Activated naive CD4-positive, alpha-beta T cell (primary cell): ENCODE measurements around the gene FGF8.

Source experiments
- DNase-seq, 4 experiments: peaks; one replicate each; lab custom pipeline; 2025; lab: John Stamatoyannopoulos, UW

The FGF8 gene

DNA sequence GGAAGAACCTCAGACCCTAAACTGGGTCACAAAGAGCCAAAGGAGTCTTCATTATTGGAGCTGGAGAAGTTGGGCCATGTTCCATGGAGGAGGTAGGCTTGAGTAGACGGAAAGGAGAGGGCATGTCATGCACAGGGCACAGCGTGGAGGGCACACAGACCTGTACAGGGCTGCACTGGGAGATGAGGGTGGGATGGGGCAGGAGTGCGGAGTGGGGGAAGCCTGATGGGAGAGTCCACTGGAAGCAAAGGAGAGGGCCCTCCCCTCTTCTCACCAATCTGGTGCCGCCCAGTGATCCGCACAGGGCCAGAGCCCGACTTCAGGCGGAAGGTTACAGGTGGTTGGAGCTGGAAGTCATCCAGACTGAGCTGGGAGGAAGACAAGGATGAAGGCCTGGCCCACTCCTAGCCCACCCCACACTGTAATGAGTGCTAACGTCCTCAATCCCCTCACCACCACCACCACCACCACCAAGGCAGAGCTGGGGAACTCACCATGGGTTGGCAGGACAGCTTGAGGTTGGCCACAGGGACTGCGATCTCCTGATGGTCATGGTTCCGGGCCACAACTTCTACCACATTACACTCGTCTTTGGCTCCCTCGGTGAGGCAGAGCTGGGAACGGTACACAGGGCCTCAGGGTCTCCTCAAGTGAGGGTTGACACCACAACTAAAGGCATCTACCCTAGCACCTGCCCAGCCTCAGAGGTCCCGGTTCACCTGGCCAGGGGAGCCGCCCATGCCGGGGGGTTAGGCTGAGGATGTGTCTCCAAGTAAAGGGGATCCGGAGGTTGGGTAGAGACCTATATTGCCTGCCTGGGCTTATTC, 6.3 kb upstream of the FGF8 start:
- no peak for DNase-seq

DNA sequence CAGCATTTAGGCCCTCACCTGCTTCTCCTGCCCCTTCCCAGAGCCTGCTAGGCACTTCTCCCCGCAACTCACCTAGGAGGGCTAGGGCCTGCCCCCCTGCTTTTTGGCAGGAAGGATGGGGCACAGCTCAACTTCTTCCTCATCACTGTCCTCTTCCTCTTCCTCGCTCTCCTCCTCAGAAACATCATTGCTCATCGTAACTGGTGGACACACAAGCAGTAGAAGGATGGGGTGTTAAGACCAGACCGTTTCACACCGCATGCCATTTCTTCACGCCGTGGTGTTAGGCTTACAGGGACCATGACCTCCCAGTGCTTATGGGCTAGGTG, 5.7 kb upstream of the FGF8 start:
- DNase-seq: no peak

GRCh38 chr10:101780818-101781654, 5.1 kb upstream of the FGF8 start:
- peak; percentile 18 to 62 (median 46) for DNase-seq

- DNase-seq: no peak
Observed at GRCh38 chr10:101780187-101780817, 4.4 kb upstream of the FGF8 start.

DNA sequence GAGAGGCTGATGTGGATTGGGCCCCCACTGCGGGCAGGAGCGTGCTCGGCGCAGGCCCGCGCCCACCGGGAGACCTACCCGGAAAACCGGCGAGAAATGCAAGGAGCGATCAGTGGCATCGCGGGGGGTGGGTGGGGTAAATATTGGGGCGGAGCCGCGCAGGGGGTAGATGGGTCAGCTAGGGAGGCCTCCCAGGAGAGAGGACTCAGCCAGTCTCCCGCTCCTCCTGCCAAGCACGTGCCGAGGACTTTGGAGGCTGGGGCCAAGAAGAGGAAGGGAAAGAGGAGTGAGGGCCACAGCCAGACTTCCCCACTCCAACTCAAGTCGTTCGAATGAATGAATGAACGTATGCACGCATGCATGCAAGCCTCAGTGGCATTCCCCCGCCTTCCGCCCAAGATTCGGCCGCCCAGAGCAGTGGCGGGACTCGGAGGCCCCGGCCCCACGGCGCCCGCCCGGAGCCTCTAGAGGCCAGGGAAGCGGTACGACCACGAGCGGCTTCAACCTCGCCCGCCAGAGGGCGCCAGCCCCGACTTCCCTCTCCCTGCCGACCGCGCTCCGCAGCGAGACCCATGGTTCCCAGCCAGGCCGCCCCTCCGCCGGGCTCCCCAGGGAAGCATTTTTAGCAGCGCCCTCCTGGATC, 3.8 kb upstream of the FGF8 start:
- peak; percentile 59 to 79 (median 72) for DNase-seq

DNA sequence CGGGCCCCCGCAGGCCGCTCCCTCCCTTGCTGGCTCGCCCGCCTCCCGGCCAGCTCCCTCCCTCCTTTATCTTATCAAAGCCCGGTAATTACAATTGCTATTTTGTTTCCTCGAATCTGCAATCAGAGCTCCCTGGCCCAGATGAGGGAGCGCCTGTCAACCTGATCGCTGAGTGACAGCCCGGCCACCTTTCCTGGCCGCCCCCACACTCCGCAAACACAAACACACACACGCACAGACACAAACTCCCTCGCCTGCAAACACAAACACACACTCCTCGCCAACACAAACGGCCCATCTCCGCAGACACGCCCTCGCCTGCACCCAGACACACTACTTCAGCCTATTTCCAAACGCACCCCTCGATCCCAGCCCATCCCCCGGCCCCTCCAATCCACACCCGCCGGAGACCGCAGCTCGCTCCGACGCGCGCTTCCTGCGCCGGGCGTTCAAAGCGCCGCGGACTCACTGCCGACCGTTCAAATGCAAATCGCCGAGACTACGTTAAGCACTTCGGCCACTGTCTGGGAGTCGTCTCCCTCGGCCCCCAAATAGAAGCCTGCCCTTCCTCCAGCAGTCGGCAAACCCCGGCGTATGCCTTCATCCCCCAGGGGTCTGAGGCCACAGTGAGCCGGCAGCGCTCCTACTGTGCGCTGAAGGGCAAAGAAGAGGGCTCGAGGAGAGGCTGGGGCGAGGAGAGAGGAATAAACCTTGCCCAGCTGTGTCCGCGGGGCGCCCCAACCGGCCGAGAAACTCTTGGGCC, 3.0 kb upstream of the FGF8 start:
- DNase-seq: peak in 1 of 4 experiments; percentile 26

DNA sequence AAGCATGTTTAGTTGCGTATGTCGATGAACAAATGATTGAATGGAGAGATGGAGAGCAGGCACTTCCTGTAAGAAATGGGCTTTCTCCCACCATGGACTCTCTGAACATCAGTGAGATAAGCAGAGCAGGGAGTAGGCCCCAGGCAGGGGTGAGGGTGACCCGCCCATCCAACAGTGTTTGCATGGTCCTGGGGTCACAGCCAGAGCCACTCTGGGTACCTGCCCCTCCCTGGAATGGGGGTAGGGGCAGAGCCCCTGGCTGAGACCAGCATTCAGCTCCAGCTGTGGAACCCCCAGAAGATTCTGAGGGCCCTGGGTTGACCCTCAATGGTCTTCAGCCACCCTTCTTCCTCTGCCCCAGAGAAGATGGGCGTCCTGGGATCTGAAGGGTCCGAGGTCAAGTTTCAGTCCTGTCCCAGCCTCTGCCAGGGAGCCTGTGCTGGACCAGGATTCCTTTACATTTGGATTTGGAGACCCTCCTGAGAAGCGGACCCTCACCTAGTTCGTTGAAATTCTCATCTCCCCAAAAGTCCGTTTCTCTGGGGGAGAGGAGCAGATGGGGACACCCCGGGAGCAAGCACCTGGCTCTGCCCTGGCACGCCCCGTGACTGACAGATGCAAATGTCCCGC, 2.4 kb upstream of the FGF8 start:
- DNase-seq: no peak

- no peak for DNase-seq
Observed at GRCh38 chr10:101777619-101778145, 1.8 kb upstream of the FGF8 start.

GRCh38 chr10:101776161-101776817, 375 bp upstream of the FGF8 start:
- no peak for DNase-seq

DNA sequence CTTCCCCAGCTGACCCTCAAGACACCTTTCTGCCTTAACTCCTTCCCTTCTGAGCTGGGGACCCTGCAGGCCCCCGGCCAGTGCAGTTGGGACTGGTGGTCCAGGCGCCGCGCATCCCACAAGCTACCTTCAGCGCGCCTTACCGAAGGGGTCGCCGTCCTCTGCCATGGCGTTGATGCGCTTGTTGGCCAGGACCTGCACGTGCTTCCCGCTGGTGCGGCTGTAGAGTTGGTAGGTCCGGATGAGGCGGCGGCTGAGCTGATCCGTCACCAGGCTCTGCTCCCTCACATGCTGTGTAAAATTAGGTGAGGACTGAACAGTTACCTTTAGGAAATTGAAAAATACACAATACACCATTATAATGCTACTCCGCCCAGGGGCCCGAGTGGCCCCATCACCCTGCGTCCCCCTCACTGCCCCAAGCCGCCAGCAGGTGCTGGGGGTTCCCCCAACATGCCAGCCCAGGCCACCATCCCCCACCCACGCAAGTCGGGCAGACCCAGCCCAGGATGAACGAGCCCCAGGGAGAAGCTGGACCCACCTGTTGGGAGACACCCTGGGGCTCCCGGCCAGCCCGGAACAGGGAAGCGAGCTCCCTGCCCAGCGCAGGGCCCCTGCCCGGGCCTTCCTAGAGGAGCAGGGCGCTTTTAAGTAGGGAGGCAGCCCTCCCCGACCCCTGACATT, 1.2 kb downstream of the FGF8 start:
- no peak for DNase-seq

DNA sequence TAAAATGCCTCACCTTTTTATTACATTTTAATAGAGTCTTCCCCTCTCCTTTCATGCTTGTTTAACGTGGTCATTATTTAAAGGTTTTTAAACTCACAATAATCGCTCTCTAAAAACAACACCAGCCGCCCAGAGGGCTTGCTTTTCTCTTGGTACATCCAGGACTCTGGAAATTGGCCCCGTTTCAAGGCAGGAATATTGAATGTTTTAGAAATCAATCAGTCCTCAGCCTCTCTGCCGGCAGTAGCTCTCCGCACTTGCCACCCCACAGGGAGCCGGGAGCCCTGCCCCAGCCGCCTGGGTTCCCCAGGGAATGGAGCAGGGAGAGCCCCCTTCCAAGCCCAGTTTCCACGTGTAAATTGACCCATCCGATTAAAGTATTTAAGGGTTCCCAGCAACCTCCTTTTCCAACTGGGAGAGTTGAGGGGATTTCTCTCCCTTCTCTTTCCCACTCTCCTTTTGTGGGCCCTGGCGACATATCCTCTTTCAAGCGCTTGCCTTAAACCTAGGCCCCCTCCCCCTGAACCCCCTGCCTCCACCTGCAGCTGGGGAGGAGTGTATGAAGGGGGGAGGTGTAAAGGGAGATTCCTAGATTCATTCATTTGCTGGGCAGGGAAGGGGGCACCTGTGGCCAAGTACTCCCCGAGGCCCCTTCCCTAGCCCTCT, 1.9 kb downstream of the FGF8 start:
- no peak for DNase-seq

GRCh38 chr10:101772895-101773761, 2.8 kb downstream of the FGF8 start:
- no peak for DNase-seq

DNA sequence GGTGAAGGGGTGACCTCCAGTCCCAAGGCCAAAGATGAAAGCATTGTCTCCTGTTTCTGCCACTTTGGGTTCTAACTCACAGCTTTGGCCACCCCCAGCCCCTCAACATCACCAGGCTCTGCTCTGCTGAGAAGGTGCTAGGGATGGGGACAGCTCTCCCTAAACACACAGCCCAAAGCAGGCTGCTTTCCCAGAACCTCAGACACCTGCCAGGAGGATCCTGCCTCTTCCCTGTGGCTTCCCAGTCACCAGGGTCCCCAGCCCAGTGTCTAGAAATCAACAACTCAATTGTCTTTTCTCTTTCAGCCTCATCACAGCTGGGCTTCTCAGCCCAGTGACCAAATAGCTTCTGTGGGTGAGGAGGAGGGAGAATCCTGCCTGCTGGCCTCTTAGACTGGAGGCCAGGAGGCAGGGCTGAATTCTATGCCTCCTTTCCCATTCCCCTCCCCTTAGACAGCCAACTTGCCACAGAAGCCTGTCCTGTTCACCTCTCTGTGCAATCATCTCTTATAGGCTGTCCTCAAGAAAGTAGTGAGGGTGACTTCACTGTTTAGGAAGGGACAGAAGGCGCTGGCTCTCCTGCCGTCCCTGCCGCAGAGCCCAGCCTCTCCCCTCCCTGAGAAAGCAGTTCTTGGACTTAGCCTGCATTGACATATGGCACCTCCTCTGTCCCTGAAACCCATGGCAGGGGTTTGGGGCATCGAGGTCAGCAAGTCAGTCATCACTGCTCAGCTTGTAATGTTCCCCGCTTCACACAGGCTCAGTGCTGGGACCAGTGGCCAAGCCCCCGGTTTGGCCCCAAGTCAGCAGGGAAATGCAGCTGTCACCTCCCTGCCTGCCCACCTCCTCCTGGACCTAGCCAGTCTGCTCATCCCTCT, 3.7 kb downstream of the FGF8 start:
- DNase-seq: no peak

- no peak for DNase-seq
Observed at GRCh38 chr10:101771380-101771779, 4.5 kb downstream of the FGF8 start.

DNA sequence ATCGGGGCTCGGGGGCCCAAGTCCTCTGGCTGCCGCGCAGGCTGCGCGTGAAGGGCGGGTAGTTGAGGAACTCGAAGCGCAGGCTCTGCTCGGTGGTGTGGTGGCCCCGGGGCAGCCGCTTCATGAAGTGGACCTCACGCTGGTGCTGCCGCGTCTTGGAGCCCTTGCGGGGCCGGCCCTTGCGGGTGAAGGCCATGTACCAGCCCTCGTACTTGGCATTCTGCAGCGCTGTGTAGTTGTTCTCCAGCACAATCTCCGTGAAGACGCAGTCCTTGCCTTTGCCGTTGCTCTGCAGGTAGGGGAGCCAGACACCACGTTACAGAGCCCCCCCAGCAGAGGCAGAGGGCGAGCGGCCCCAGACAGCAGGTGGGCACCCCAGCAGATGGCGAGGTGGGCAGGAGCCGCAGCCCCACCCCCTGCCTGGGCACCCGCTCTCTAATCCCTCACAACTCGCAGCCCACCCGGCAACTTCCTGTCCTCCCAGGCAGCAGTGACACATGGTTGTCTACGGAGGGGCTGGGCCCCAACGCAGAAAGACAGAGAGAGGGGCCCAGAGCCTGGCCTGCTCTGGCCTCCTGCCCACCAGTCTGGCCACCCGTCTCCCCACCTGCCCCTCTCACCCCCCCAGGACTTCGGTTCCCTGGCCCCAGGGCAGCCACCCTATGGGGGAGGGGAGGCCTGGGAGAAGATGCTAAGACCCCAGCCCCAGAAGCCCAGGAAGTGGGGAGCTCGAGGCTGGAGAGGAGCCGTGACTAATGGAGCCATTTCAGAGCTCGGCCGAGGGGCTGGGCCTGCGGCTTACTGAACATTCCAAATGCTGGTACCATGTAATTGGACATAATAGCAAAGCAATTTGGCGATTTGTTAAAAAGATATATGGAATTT, 5.3 kb downstream of the FGF8 start:
- DNase-seq: no peak

DNA sequence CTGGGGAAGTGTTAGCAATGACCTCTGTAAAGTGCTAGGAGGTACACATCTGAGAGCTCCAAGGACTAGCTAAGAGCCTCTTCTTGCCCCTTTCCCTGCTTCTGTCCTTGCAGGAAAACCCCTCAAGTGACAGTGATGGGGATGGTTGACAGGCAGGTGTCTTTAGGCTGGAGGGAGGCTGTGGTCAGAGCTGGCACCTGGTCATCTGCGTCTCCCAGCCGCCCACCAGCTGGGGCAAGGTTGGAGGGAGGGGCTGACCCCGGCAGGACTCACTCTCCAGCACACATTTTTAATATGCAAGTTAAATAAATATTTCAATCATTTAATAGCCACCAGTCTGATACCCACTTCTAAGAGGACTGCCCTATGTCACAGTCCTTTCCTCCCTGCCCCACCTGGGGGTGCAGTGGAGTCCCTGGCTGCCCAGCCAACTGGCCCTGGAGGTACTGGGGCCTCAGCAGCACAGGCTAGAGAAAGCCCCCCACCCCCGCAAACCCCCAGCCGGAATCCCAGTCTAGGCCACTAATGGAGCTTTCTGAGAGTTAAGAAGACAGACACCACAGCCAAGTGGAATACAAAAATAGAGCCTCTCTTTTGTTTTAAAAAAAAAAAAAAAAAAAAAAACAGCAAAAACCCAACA, 6.3 kb downstream of the FGF8 start:
- DNase-seq: no peak
